Choroid plexus epithelial cell (primary cell): ENCODE data around the gene TLR3.
A peak's percentile ranks its signal among the peaks of the same experiment; 100 is the strongest.

Experiments used
- DNase-seq: peaks from one replicate; pipeline ENCODE4 v3.0.0-alpha.2; 2010; ENCODE audit warnings: low read depth
- H3K4me3 ChIP-seq: 2 replicates; pipeline ENCODE4 v1.5.1; 2011; ENCODE audit warnings: low read depth, mild to moderate bottlenecking, control low read depth, low read length, moderate library complexity
- CTCF ChIP-seq: conservative IDR thresholded peaks from 2 replicates; pipeline ENCODE4 v1.5.1; 2011; ENCODE audit warnings: low read depth, mild to moderate bottlenecking, control low read depth, inconsistent platforms, low read length, moderate library complexity

TLR3 gene

GRCh38 chr4:186024637-186025407 lies 44.1 kb upstream of the TLR3 start:
- no peak for TF ChIP-seq CTCF
- no peak for DNase-seq
- no peak overlapping the region for H3K4me3 ChIP-seq

DNA sequence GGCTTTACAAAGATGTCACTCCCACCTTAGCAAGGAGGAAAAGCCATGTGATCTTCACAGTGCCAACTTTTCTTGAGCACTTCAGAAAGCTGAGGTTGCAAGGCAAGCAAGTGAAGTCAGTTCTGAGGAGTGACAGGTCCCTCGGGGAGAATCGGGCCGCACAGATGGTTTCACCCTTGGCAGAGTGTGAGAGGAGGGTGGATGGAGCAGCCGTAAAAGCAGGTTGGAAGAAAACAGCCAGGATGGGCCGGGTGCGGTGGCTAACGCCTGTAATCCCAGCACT lies 43.6 kb upstream of the TLR3 start:
- no peak for DNase-seq
- no peak overlapping the region for H3K4me3 ChIP-seq
- TF ChIP-seq CTCF, result no peak

- H3K4me3 ChIP-seq, result no peak overlapping the region
- no peak for DNase-seq
- TF ChIP-seq CTCF, result no peak
These were observed 41.6 kb upstream of the TLR3 start for GRCh38 chr4:186027405-186027804.

DNA sequence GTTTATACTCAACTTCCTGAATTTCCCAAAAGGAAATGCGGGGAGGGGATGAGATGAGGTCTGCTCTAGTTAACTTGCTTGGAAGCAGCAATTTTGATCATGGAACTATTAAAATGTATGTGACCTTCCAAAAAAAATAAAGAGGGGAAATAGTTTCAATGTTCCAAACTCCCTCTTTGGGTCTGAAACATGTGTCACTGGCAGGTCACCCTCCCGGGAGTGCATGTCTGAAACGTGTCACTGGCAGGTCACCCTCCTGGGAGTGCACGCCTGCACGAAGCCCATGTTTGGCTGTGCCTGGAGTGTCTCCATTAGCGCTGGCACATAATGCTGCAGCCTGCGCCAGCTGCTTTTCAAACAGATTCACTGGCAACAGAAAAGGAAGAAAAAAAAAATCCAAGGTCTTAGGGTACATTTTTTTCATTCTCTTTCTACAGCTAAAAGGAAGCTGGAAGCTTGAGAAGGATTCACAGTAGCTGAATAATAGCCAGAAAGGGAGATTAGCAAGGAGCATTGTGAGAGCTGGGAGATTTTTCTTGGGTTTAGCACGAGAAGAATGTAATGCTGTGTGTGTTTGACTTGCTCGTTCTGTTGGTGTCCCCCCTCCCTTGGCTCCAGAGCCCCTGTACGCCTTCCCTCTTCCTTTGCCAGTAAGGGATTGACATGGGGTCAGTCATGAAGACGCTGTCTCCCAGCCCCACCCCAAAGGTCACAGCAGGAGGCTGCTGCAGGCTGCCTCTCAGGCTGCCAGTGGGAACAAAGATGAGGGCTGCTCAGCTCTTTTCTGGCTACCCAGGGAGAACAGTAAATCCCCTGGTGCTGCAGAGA lies 39.2 kb upstream of the TLR3 start:
- H3K4me3 ChIP-seq, result peak overlapping the region; percentile 38
- DNase-seq, result peak; percentile 85

GRCh38 chr4:186030399-186030775 lies 38.6 kb upstream of the TLR3 start:
- no peak for DNase-seq
- peak overlapping the region; percentile 38 for H3K4me3 ChIP-seq
- TF ChIP-seq CTCF, result no peak

More for the DNA sequence above, 39.2 kb upstream of the TLR3 start:
- TF ChIP-seq CTCF, result no peak

- DNase-seq, result no peak
- no peak overlapping the region for H3K4me3 ChIP-seq
- no peak for TF ChIP-seq CTCF
These were observed 38.2 kb upstream of the TLR3 start for GRCh38 chr4:186030795-186031194.

GRCh38 chr4:186032259-186032658 lies 36.7 kb upstream of the TLR3 start:
- peak; percentile 52 for TF ChIP-seq CTCF
- no peak overlapping the region for H3K4me3 ChIP-seq
- peak; percentile 58 for DNase-seq
